B cell (primary cell): ENCODE results near the gene ST8SIA6.

Experiments
- CTCF ChIP-seq: fragments of 200-600 bp; IDR thresholded peaks from one replicate; pipeline ENCODE4 v1.8.0; 2022; ENCODE audit warnings: antibody characterized with exemption, mild to moderate bottlenecking
- EZH2 ChIP-seq: IDR thresholded peaks from 2 replicates; pipeline ENCODE4 v1.6.1; 2012; ENCODE audit warnings: borderline replicate concordance, low read depth, mild to moderate bottlenecking, moderate library complexity, low read length; ENCODE audit not compliant: insufficient read depth, poor library complexity, severe bottlenecking

- TF ChIP-seq CTCF, result no peak
- no peak for TF ChIP-seq EZH2
Measured at GRCh38 chr10:17427201-17427600, 27.2 kb downstream of the ST8SIA6 start.
